Activated naive CD8-positive, alpha-beta T cell treated with anti-CD3 and anti-CD28 coated beads, Interleukin-2, amount 50 U/mL, for 16 hours (primary cell): Measurements from ENCODE around the gene SLC6A18.

Experiments
- DNase-seq: peaks from one replicate; pipeline ENCODE4 v3.0.0-alpha.2; 2020; ENCODE audit warnings: low read depth, low spot score

Gene SLC6A18

DNA sequence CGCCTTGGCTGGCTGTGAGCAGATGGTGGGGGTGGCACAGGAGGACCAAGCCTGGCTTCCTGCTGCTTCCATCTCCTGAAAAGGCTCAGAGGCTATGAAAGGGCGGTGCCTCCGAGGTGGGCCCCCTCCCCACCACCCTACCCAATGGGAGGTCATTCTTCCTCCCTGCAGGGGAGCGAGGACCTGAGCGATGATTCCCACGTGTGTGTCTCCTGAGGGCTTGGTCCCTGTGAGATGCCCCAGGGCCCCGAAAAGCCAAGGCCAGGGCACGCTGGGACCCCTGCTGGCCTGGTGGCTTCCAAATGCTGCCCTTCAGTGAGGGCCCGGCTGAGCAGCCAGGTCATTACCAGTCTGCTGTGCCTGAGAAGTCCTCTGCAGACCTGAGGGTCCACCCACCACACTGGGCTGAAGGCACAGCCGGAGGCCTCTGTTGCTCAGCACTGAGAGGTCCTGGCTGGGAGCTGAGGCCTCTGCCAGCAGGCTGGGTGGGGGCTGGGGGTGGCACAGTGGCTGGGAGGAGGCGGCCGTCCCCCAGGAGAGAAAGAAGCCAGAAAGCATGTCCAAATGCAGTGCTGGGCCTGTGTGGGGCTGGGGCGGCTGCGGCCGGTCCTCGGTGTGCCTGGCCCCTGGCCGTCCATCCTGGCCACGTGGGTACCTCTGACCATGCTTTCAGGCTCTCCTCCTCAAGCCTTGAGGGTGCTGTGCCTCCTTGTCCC, 37.8 kb upstream of the SLC6A18 start:
- DNase-seq = no peak

DNA sequence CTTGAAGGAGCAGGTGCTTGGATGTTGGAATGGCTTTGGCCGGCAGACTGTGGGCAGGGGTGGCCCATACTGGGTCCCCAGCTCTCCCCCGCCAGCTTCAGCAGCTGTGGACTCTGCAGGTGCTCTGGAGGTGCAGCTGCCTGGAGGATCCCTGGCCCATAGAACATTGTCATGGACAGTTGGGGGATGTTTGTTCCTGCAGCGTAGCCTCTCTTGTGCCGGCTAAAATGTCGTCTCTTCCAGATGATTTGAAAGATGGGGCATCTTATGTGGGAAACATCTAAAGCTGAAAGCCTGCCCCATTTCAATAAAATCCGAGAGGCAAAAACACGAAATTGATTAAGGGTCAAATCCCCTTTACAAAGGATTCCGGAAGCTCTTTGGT, 37.2 kb upstream of the SLC6A18 start:
- DNase-seq = no peak

DNA sequence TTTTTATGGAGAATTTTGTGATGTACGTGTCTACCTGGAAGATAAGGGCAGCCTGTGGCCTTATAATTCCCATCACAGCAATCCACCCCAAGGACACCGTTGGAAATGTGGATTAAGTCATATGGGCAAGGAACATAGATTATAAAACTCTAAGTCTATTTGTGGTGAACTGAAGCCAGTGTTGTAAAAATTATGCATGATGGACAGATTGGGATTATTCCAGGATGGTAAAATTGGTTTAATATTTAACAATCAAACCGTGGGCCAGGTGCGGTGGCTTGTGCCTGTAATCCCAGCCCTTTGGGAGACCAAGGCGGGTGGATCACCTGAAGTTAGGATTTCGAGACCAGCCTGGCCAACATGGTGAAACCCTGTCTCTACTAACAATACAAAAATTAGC, 36.7 kb upstream of the SLC6A18 start:
- DNase-seq = no peak

DNA sequence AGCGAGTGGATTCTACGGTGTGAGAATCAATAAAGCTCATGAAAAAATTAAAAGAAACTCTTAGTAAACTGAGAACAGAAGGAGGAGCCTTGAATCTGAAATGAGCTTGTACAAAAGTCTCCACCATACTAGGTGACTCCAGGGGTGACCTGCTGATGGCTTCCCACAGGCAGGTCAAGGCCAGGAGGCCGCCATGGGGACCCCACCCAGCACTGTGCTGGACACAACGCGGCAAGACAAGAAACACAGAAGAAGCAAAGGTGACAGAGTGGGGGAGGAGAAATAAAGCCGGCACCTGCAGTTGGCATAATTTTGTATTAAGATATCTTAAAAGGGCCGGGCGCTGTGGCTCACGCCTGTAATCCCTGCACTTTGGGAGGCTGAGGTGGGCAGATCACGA, 35.9 kb upstream of the SLC6A18 start:
- DNase-seq = no peak

DNA sequence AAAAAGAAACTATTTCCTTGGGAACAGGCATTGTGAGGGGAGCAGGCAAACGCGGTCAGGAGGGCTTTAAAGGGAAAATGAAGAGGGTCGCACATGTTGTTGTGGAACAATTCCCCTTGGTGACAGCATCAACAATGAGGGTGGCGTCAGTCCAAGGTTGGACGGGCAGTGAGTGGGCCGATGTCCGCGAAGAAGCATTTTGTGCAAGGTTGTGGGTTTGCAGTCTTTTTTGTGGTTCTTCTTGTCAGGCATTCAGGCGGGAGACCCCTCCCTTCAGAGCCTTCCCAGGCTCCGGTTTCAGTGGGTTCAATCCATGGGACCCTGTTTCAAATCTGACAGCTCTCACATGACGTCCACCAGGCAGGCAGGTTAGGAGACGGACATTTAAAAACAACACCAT, 34.9 kb upstream of the SLC6A18 start:
- no peak for DNase-seq

DNA sequence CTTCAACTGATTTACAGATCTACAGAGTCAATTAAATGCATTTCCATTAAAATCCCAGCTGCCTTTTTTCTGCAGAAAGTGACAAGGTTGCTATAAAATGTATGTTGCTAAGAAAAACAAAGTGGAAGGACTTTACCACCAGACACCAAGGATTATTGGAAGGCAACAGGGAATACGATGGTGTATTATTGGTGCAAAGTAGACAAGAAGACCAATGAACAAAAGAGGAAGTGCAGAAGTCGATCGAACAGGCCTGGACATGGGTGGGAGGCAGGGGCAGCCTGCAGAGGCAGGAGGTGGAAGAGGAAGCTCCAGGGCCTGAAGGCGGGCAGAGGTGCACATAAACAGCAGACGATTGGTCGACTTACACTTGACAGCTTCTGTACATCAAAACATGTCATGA, 34.3 kb upstream of the SLC6A18 start:
- DNase-seq = no peak

DNA sequence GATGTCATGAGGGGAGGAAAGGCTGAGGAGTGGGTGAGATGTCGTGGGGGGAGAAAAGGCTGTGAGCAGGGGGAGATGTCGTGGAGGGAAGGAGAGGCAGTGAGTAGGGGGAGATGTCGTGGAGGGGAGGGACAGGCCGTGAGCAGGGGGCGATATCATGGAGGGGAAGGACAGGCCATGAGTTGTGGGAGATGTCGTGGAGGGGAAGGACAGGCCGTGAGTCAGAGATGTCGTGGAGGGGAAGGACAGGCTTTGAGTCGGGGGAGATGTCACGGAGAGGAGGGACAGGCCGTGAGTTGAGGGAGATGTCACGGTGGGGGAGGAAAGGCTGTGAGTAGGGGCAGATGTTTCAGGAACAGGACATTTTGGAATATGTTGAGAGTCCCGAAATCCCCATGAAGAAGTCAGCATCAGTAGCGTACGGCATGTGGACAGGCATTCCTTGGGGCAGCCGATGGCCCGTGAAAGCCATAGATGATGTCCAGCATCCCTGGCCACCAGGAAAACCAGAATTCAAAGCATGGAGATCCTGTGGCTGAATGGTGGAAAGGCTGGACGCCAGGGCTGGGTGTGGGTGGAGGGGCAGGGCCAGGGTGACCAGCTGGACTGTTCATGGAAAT, 32.1 kb upstream of the SLC6A18 start:
- DNase-seq = no peak

DNA sequence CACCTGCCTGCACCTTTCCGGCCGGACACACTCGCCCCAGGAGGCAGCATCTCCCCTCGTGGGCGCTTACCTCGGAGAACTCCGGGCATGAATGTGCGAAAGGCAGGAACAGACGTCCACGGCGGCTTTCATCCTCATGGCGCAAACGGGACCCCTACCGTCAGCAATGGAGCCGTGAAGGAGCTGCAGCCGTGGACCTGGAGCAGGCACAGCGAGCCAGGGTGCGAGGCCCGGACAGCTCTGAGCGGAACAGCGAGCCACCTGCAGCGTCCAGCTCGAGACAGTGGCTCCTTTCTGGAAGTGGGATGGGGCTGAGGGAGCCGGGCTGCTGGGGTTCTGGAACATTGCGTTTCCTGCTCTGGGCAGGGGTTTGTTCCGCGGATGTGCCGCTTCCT, 31.6 kb upstream of the SLC6A18 start:
- no peak for DNase-seq

DNA sequence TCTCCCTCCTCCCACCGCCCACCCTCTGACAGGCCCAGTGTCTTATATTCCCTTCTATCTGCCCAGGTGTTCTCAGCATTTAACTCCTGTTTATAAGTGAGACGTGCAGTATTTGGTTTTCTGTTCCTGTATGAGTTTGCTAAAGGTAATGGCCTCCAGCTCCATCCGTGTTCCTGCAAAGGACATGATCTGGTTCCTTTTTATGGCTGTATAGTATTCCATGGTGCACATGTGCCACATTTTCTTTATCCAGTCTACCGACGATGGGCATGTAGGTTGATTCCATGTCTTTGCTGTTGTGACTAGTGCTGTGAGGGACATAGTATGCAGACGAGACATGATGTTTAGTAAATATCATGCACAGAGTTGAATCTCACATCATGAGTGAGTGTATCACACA, 30.8 kb upstream of the SLC6A18 start:
- no peak for DNase-seq

DNA sequence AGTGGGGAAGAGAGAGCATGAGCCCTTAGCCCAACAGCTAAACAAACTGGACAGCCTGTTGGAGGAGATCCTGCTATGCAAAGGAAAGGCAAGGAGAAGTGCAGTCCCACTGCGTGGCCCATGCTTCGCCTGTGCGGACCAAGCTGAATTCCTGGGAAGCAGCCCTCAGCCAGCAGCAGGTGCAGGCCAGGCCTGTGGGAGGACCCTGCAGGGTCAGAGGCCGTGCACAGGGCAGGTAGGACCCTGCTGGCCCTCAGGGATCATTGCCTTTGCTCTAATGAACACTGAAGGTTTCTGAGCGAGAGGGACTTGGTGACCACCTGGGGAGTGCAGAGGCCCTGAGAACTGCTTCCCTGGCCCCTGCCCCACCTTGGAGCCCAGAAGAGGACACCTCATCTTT, 29.7 kb upstream of the SLC6A18 start:
- DNase-seq = no peak

DNA sequence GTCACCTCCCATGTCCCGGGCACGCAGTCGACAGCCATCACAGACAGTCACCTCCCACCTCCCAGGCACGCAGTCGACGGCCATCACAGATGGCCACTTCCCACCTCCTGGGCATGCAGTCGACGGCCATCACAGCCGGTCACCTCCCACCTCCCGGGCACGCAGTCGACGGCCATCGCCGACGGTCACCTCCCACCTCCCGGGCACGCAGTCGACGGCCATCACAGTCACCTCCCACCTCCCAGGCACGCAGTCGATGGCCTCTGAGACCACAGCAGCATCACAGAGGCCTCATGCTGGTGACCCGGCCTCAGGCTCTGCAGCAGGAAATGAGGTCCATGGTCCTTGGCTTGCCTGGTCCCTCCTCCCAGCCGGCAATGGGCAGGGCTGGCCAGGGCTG, 29.3 kb upstream of the SLC6A18 start:
- no peak for DNase-seq

DNA sequence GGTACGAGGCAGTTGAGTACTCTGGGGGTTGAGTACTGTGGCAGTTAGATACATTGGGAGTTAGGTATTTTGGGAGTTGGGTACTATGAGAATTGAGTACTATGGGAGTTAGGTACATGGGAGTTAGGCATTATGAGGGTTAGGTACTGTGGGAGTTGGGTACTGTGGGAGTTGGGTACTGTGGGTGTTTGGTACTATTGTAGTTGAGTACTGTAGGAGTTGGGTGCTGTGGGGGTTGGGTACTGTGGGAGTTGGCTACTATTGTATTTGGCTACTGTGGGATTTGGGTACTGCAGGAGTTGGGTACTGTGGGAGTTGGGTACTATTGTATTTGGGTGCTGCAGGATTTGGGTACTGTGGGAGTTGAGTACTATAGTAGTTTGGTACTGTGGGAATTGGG, 28.6 kb upstream of the SLC6A18 start:
- DNase-seq = no peak

DNA sequence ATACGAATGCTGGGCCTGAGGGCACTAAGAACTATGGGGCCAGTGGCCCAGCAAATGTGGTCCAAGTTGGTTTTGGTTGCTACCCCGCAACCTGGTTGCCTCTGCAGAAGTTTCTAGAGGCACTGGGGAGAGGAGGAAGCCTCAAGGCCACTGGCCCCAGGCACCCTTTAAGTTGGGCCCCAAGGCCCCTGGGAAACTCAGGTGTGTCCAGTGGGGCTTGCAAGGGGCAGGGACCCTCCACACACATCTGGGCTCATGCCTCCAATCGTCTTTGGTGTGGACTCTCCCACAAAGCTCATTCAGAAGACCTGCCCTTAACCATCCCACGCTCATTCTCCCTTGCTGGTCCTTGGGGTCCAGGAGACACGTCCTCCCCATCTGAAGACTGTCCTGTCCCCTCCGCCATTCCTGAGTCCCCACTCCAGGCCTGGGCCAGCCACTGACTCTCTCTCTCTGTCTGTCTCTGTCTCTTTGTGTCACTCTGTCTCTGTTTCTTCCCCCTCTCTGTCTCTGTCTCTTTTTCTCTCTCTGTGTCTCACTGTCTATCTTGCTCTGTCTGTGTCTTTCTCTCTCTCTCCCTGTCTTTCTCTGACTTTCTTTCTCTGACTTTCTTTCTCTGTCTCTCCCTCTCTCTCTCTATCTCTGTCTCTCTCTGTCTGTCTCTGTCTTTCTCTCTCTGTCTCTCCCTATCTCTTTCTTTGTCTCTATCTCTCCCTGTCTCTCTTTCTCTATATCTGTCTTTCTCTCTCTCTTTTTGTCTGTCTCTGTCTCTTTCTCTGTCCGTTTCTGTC, 27.1 kb upstream of the SLC6A18 start:
- no peak for DNase-seq

DNA sequence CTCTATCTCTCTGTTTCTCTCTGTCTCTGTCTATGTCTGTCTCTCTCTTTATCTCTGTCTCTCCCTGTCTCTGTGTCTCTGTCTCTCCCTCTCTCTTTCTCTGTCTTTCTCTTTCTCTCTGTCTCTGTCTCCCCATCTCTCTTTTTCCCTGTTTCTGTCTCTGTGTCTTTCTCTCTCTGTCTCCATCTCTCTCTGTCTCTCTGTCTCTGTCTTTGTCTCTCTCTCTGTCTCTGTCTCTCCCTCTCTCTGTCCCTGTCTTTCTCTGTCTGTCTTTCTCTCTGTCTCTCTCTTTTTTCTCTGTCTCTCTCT, 25.9 kb upstream of the SLC6A18 start:
- DNase-seq = no peak

DNA sequence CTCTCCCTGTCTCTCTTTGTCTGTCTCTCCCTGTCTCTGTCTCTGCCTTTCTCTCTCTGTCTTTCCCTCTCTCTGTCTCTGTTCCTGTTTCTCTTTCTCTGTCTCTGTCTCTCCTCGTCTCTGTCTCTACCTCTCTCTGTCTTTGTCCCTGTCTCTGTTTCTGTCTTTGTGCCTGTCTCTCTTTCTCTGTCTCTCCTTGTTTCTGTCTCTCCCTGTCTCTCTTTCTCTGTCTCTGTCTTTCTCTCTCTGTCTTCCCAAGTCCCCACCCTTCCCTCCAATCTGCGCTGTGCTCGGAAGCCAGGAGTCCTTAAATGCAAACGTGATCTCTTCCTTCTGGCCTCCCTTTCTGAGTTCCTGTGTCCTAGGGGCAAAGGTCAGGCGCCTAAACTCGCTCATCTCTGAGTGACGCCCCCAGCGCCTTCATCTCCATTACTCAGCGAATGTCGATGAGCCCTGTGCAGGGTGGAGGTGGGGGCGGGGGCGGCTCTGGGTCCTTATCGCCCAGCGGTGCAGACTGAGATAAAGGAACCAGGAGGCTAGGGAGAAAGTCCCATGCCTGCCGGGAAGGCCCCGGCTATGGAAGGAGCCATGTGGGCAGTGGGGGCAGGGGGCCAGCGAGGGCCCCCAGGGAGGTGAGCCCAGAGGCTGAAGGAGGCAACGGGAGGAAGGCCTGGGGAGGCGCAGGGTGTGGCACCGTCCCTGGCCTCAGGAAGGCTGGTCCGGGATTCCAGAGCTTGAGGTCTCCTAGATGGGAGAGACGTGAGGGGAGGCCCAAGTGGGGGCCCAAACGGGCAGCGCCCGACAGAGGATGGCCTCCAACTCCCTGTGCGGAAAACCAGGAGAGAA, 25.3 kb upstream of the SLC6A18 start:
- no peak for DNase-seq

DNA sequence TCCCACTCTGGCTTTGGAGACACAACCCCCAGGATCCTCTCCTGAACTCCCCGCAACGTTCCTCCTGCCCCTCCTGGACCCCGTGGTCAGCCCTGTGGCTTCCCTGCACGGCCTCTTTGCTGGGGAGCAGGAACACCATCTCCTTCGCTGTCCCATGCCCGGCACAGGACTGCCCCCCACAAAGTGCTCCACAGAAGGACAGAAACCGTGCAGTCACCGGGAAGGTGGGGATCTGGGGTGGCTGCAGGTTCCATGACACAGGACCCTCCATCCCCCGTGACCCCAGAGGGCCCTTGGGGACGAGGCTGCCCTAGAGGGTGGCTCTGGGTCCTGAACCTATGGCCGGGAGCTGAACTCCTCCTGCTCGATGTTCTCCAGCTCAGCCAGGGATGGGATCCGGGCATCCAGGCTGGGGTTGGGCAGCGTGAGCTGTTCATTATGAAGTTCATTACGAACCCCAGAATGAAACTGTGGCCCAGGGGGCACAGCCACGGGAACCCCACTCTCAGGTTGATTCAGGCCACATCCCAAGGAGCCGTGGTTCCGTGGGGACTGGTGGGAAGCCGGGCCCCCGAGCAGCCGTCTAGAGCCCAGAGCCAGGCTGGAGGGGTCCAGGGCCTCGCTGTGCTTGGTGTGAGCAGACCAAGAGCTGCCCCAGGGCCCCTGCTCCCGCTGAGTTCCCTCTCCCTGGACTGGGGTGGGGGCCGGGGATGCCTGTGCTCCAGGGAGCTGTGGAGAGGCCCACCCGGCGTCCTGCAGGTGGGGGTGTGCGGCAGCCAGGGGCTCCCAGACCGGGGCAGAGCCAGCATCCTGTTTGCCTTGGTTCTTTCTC, 24.5 kb upstream of the SLC6A18 start:
- no peak for DNase-seq

DNA sequence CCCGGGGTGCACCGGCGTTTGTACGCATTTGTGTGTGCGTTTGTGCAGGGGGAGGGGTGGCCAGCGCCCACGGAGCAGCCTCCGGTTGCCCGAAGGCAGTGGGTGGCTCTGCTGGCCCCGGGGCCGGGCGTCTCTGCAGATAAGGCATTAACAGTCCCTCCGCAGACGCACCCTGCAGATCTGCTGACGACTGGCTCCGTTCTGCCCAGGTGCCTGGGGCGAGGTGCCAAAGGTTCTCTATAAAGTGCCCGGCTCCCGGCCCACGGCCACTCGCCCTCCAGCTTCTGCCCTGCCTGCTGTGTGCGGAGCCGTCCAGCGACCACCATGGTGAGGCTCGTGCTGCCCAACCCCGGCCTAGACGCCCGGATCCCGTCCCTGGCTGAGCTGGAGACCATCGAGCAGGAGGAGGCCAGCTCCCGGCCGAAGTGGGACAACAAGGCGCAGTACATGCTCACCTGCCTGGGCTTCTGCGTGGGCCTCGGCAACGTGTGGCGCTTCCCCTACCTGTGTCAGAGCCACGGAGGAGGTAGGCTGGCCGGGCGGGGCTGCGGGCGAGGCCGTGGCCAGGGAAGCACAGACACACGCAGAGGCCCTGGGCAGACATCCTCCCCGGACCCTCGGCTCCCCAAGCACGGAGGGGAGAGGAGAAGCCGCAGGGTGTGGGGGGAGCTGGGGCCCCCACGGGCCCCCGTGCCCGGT, 23.7 kb upstream of the SLC6A18 start, which contains the start of gene SLC6A19:
Gene SLC6A19, plus strand, starts transcription at position 269 of the 699 bp plus-strand sequence. Its CDS starts 56 bp downstream, at position 325.
- DNase-seq = no peak

DNA sequence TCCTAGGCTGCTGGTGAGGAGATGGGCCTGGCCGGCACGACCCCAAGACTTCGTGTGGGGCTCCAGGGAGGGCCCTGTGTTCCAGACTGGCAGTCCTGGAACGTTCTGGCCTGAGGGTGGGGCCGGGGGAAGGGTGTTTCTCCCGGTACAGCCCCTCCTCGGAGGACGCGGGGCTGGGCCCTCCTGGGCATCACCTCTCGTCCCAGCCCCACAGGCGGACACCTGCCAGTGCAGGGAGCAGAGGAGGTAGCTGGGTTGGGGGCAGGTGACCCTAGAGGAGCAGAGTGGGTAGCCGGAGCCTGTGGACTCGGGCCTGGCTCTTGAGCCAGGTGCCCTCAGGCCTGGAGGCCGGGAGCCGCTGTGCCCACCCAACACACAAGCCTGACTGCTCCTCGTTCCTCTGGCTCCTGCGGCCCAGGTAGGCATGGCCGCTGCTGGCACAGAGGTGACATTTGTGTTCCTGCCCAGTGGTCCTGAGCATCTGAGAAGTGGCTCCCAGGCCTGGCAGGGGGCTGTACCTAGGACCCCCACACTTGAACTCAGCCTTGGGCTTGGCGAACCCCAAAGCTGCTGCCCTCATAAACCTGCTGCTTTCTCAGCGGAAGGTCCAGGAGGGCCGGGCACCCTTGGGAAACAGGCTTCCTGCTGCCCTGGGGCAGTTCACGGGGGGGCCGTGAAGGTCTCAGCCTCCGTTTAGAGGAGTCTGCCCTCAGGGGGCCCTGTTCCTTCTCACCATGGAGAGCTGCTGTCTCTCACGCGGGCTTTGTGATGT, 23.0 kb upstream of the SLC6A18 start:
- no peak for DNase-seq

DNA sequence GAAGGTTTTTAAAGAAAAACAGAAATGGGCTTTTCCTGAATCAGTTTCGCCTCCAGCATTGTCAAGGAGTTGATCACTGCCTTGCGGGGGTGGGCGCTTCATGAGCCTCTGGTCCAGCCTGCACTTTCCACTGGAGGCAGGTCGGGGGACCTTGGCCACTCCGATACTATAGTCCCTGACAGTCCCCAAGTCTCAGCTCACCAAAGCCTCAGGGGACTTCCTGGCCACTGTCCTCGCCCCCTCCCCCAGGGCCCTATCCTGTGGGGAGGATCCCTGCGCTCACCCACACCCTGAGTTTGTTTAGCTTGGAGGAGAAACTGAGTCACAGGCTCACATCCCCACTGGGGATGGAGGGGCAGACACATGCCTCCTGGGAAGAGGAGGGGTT, 22.4 kb upstream of the SLC6A18 start:
- DNase-seq = no peak
